K562 (cell line): ENCODE results near the gene PDLIM4. TPM values are rescaled to one million over a fixed set of nuclear protein-coding genes. Genes with fewer than 3 reads are reported as not detected.

Experiments
- ATAC-seq: fragments of 200-7000 bp; cut with Tn5 transposase; 3 replicates; pipeline ENCODE4 v1.9.1; 2020; ENCODE audit warnings: moderate library complexity
- BruUV-seq: library from RNA; stranded (reverse); fragments of 400-500 nt; replicated peaks from 2 replicates; lab custom pipeline; 2021; lab: Mats Ljungman, UMichigan
- CTCF ChIA-PET: fragments of 300-600 bp; formaldehyde crosslinking; extraction: SDS; loops from one replicate; lab custom pipeline; 2021; ENCODE audit warnings: low intra/inter-chr PET ratio; lab: Yijun Ruan, JAX
- POLR2A ChIA-PET: fragments of 300-600, 350-650 bp; sonication (Branson Sonifier 250); formaldehyde crosslinking; extraction: SDS; loops from one replicate; lab custom pipeline; 2021; ENCODE audit warnings: antibody characterized with exemption, inconsistent platforms; lab: Yijun Ruan, JAX
- DNase-seq, 4 experiments: peaks; one replicate each; pipeline versions ENCODE4 v3.0.0 to v3.0.0-alpha.2; 2011 to 2018; ENCODE audit warnings: low spot score in 3 of 4, mixed read lengths in 3 of 4; ENCODE audit errors: extremely low read depth in 1 of 4
- FAIRE-seq: peaks from 2 replicates; lab custom pipeline; 2011; peaks lifted over from hg19 to GRCh38; lab: Jason Lieb, UNC
- H2AFZ ChIP-seq: 2 replicates; pipeline ENCODE4 v1.6.0; 2011; ENCODE audit warnings: low read depth, low read length, control low read depth, inconsistent platforms
- H3K27ac ChIP-seq: fragments of 200-600 bp; 3 replicates; pipeline ENCODE4 v1.8.0; 2011; ENCODE audit warnings: low read depth, mild to moderate bottlenecking, control low read depth, inconsistent platforms, low read length, moderate library complexity, mixed read lengths; ENCODE audit errors: extremely low read depth
- H3K27me3 ChIP-seq, 2 experiments: fragments of 300-600 bp in 1 of 2; 2 replicates in 1 of 2; 3 replicates in 1 of 2; pipeline versions ENCODE4 v1.6.0 to v1.8.0; 2011; ENCODE audit warnings: inconsistent platforms in 2 of 2, low read length in 2 of 2, mild to moderate bottlenecking in 1 of 2, mixed read lengths in 1 of 2, moderate library complexity in 1 of 2; ENCODE audit not compliant: control insufficient read depth in 2 of 2, insufficient read depth in 2 of 2
- H3K36me3 ChIP-seq: fragments of 300-600 bp; 3 replicates; pipeline ENCODE4 v1.8.0; 2011; ENCODE audit warnings: mild to moderate bottlenecking, low read length, inconsistent platforms; ENCODE audit not compliant: control insufficient read depth, insufficient read depth
- H3K4me1 ChIP-seq, 2 experiments: fragments of 200-600 bp in 1 of 2; replicated peaks in 1 of 2; 2 replicates in 1 of 2; 3 replicates in 1 of 2; pipeline versions ENCODE4 v1.5.1 to v1.8.0; 2011; ENCODE audit warnings: inconsistent platforms in 2 of 2, low read length in 2 of 2, mild to moderate bottlenecking in 1 of 2, mixed read lengths in 1 of 2, moderate library complexity in 1 of 2; ENCODE audit not compliant: control insufficient read depth in 2 of 2, insufficient read depth in 2 of 2
- H3K4me2 ChIP-seq: 2 replicates; pipeline ENCODE4 v1.6.1; 2011; ENCODE audit warnings: low read length, control low read depth, inconsistent platforms, mixed read lengths; ENCODE audit not compliant: insufficient read depth
- H3K4me3 ChIP-seq: fragments of 200-600 bp; sonication (generic), shearing (Covaris generic); 2 replicates; pipeline ENCODE4 v1.5.1; 2016; ENCODE audit warnings: control low read depth, inconsistent platforms
- H3K79me2 ChIP-seq: fragments of 200-600 bp; 3 replicates; pipeline ENCODE4 v1.8.0; 2011; ENCODE audit warnings: low read length, inconsistent platforms; ENCODE audit not compliant: control insufficient read depth, insufficient read depth
- H3K9ac ChIP-seq, 2 experiments: 2 replicates each; pipeline versions ENCODE4 v1.6.0 to v1.6.1; 2011; ENCODE audit warnings: low read depth in 2 of 2, low read length in 2 of 2, control low read depth in 1 of 2, inconsistent platforms in 1 of 2, mild to moderate bottlenecking in 1 of 2, mixed read lengths in 1 of 2; ENCODE audit not compliant: insufficient read depth in 1 of 2
- H3K9me1 ChIP-seq: one replicate; pipeline ENCODE4 v1.6.0; 2011; ENCODE audit warnings: inconsistent platforms, mild to moderate bottlenecking, low read length, moderate library complexity; ENCODE audit not compliant: control insufficient read depth, insufficient read depth
- H3K9me3 ChIP-seq: replicated peaks from 2 replicates; pipeline ENCODE4 v1.5.1; 2011; ENCODE audit warnings: low read depth, low read length, inconsistent platforms; ENCODE audit not compliant: control insufficient read depth, insufficient read depth
- H4K20me1 ChIP-seq: replicated peaks from 2 replicates; pipeline ENCODE4 v1.6.1; 2011; ENCODE audit warnings: low read length, inconsistent platforms, mixed read lengths; ENCODE audit not compliant: control insufficient read depth, insufficient read depth
- BCOR ChIP-seq: fragments of 450-650 bp; IDR thresholded peaks from 2 replicates; pipeline ENCODE4 v1.6.1; 2016
- HNRNPLL ChIP-seq: fragments of 200-400 bp; formaldehyde crosslinking; IDR thresholded peaks from 2 replicates; pipeline ENCODE4 v1.6.1; 2017; ENCODE audit warnings: low read length, low read depth, mild to moderate bottlenecking; ENCODE audit not compliant: poor library complexity, severe bottlenecking
- HSF4 ChIP-seq: fragments of 250-450 bp; sonication (Bioruptor Pico); IDR thresholded peaks from 2 replicates; pipeline ENCODE4 v2.1.2; 2022; ENCODE audit warnings: mild to moderate bottlenecking, moderate library complexity, borderline replicate concordance
- KDM5B ChIP-seq: fragments of 200-600 bp; sonication (generic); IDR thresholded peaks from 2 replicates; pipeline ENCODE4 v1.6.1; 2012; ENCODE audit warnings: low read depth, mild to moderate bottlenecking, moderate library complexity, low read length, control low read depth, inconsistent platforms; ENCODE audit not compliant: insufficient replicate concordance
- LARP7 ChIP-seq: fragments of 450-650 bp; IDR thresholded peaks from 2 replicates; pipeline ENCODE4 v1.6.1; 2016
- MAFF ChIP-seq: IDR thresholded peaks from 2 replicates; pipeline ENCODE4 v1.6.1; 2012; ENCODE audit warnings: low read length, improper control_type of control experiment
- MECOM ChIP-seq: fragments of 250-450 bp; sonication (Bioruptor Pico); IDR thresholded peaks from 2 replicates; pipeline ENCODE4 v1.8.0; 2022; ENCODE audit warnings: inconsistent platforms
- NRF1 ChIP-seq, 2 experiments: fragments of 450-650 bp; IDR thresholded peaks in 1 of 2; conservative IDR thresholded peaks in 1 of 2; 2 replicates each; pipeline ENCODE4 v1.6.1; 2014; ENCODE audit warnings: mild to moderate bottlenecking in 2 of 2
- POLR2A ChIP-seq: fragments of 450-650 bp; conservative IDR thresholded peaks from 2 replicates; pipeline ENCODE4 v1.6.1; 2016
- TEAD4 ChIP-seq, 2 experiments: sonication (generic) in 1 of 2; formaldehyde crosslinking in 1 of 2; IDR thresholded peaks; 2 replicates each; pipeline versions ENCODE4 v1.6.1 to v1.8.0; 2012 to 2022; ENCODE audit warnings: borderline replicate concordance in 1 of 2, inconsistent platforms in 1 of 2, low read length in 1 of 2, mild to moderate bottlenecking in 1 of 2, missing genetic modification reagents in 1 of 2
- ZBTB40 ChIP-seq, 2 experiments: fragments of 450-650 bp in 1 of 2; sonication (generic) in 1 of 2; formaldehyde crosslinking in 1 of 2; IDR thresholded peaks; 2 replicates each; pipeline versions ENCODE4 v1.7.1 to v1.9.0; 2016 to 2022; ENCODE audit warnings: inconsistent platforms in 1 of 2, mild to moderate bottlenecking in 1 of 2, missing genetic modification reagents in 1 of 2
- ZNF165 ChIP-seq: fragments of 250-450 bp; sonication (Bioruptor Pico); IDR thresholded peaks from 2 replicates; pipeline ENCODE4 v1.4.0; 2020; ENCODE audit warnings: borderline replicate concordance
- ZNF316 ChIP-seq: fragments of 450-650 bp; IDR thresholded peaks from 2 replicates; pipeline ENCODE4 v1.6.1; 2016
- ZNF586 ChIP-seq: fragments of 450-650 bp; formaldehyde crosslinking; conservative IDR thresholded peaks from 2 replicates; pipeline ENCODE4 v1.4.0; 2020; ENCODE audit warnings: mild to moderate bottlenecking, moderate library complexity
- WGBS: fragments of 100-300 bp; shearing (Covaris generic); methylation state at CpG from one replicate; pipeline ENCODE4 v1.1.6; 2016; ENCODE audit warnings: low coverage, mixed read lengths; ENCODE audit not compliant: insufficient coverage; ENCODE audit errors: missing lambda C conversion rate; 5-methylcytosine and 5-hydroxymethylcytosine counted together
- in situ Hi-C: fragments of 300-500 bp; cut with MboI; formaldehyde crosslinking; loops from 4 replicates; pipeline ENCODE4 v1.15.0; 2018; ENCODE audit warnings: inconsistent platforms, mixed read lengths
- intact Hi-C: fragments of 100-400 bp; cut with micrococcal nuclease; formaldehyde crosslinking; loops from 2 replicates; pipeline ENCODE4 v1.14.2; 2022
- polyA plus RNA-seq, 8 experiments: library from polyadenylated mRNA; depleted of rRNA in 4 of 8; stranded (reverse) in 5 of 8; unstranded in 3 of 8; fragments of >200 nt; fragmentation: Nextera tagmentation in 2 of 8; fragmentation: Illumina TruSeq in 1 of 8; extraction: Ambion mirVana in 2 of 8; extraction: Trizol in 1 of 8; gene quantifications; 2 replicates each; pipeline versions ENCODE4 v1.2.1 to v1.2.3, GENCODE V29; 2011 to 2014; ENCODE audit warnings: inconsistent platforms in 1 of 8, missing spikeins in 1 of 8
- total RNA-seq, 7 experiments: library from RNA; depleted of rRNA in 6 of 7; stranded (reverse); fragments of >200 nt in 6 of 7; fragmentation: Illumina TruSeq in 2 of 7; extraction: Trizol in 2 of 7; gene quantifications; 2 replicates each; pipeline versions ENCODE4 v1.2.1 to v1.2.3, GENCODE V29; 2011 to 2021; ENCODE audit warnings: low replicate concordance in 1 of 7

PDLIM4 gene
- total and polyA plus RNA-seq, 9 of the 15 experiments (the other 6 are each of a cell fraction or from before 2014, with no cell fraction given): 0.28 to 32.8 (median 13.1) TPM

GRCh38 chr5:132227235-132227484, 30.3 kb upstream of the PDLIM4 start:
- CTCF ChIA-PET: no interaction called here
- in situ Hi-C loops (no loop called here), intact Hi-C loops (no loop called here)
- DNase-seq (no peak), ATAC-seq (no peak), FAIRE-seq (no peak)
- Histone ChIP-seq H3K4me3 (peak overlapping the region; percentile 76), H3K27ac (peak overlapping the region; percentile 83; the same call in 2 of the 3 replicates), H3K9ac (peak overlapping the region; percentile 93 to 97; a peak in 3 of 4 replicates), H3K27me3 (no peaks in the 10 kb centered on the region), H3K36me3 (no peaks in the 10 kb centered on the region; the same call in 2 of the 3 replicates), H3K4me1 (peaks cover 30 to 34% of the 10 kb centered on the region in 2 experiments), H3K4me2 (peak overlapping the region; percentile 88), H3K79me2 (peaks cover 14% of the 10 kb centered on the region; the same call in 1 of the 3 replicates), H2AFZ (peak overlapping the region; percentile 77), H3K9me1 (no peaks in the 10 kb centered on the region), H4K20me1 (peaks cover 9% of the 10 kb centered on the region; the same call in 1 of the 2 replicates), H3K9me3 (no peaks in the 10 kb centered on the region)
- no TSS peak for BruUV-seq
- POLR2A ChIA-PET: interaction anchor here (0.6 to 1.7 kb wide), 14 partner anchors 8 to 555 kb away, joined by 3 to 17 read pairs (median 3); no protein-coding TSS in a partner anchor
- no peak for TF ChIP-seq HNRNPLL
- TF ChIP-seq HSF4: no peak
- TF ChIP-seq MAFF: no peak
- TF ChIP-seq TEAD4 (IDR thresholded peaks at IDR 0.05; ENCODE audit: low read length): no peak
- TF ChIP-seq TEAD4 (CRISPR knock-in tag; IDR thresholded peaks at IDR 0.05; ENCODE audit: borderline replicate concordance): no peak
- TF ChIP-seq ZNF316: no peak
- no peak for TF ChIP-seq LARP7
- no peak for TF ChIP-seq MECOM
- no peak for TF ChIP-seq POLR2A
- no peak for TF ChIP-seq NRF1 (conservative IDR thresholded peaks at IDR 0.05 in 1 of 2, IDR thresholded peaks at IDR 0.05 in 1 of 2)
- 0 out of 2 replicates have a peak, but pooled peaks have one; percentile 34 for TF ChIP-seq ZBTB40 (IDR thresholded peaks at IDR 0.05)
- TF ChIP-seq ZBTB40 (CRISPR knock-in tag; IDR thresholded peaks at IDR 0.05): no peak
- peak; percentile 16 for TF ChIP-seq KDM5B
- no peak for TF ChIP-seq ZNF586 (CRISPR knock-in tag)
- no peak for TF ChIP-seq ZNF165
- TF ChIP-seq BCOR: no peak
- 3% methylated on average over 13 of the region's 13 CpGs for WGBS
